Left lung (tissue), 10 donors: ENCODE results near the gene SOHLH2. TPM values are rescaled to one million over a fixed set of nuclear protein-coding genes. Genes with fewer than 3 reads are reported as not detected.

ENCODE experiments used
- ATAC-seq: fragments of 200-7000 bp; cut with Tn5 transposase; one replicate; pipeline ENCODE4 v1.9.1; 2020; ENCODE audit warnings: moderate library complexity
- DNase-seq, 4 donors: peaks; one replicate each; pipeline ENCODE4 v3.0.0-alpha.2; 2013 to 2020
- H3K27ac ChIP-seq, 2 donors: fragments of 200-600 bp; sonication (generic) in 1 of 2; one replicate each; pipeline versions ENCODE4 v1.5.0 to v1.8.0; 2020 to 2021
- H3K27me3 ChIP-seq, 2 donors: fragments of 200-600 bp; sonication (generic) in 1 of 2; one replicate each; pipeline versions ENCODE4 v1.5.0 to v1.8.0; 2020 to 2021
- H3K36me3 ChIP-seq, 2 donors: fragments of 200-600 bp; sonication (generic) in 1 of 2; one replicate each; pipeline versions ENCODE4 v1.5.0 to v1.8.0; 2020 to 2021
- H3K4me1 ChIP-seq, 2 donors: fragments of 200-600 bp; one replicate each; pipeline ENCODE4 v1.8.0; 2021
- H3K4me3 ChIP-seq, 2 donors: fragments of 200-600 bp; sonication (generic) in 1 of 2; one replicate each; pipeline versions ENCODE4 v1.5.0 to v1.8.0; 2020 to 2021; ENCODE audit warnings: mild to moderate bottlenecking in 1 of 2
- H3K9me3 ChIP-seq, 2 donors: fragments of 200-600 bp; sonication (generic) in 1 of 2; one replicate each; pipeline versions ENCODE4 v1.5.0 to v1.8.0; 2020 to 2021
- CTCF ChIP-seq, 2 donors: fragments of 200-600 bp; sonication (generic) in 1 of 2; IDR thresholded peaks; one replicate each; pipeline versions ENCODE4 v1.5.0 to v1.8.0; 2021; ENCODE audit warnings: antibody characterized with exemption in 2 of 2
- intact Hi-C, 2 donors: fragments of 100-400 bp; cut with DNase I; formaldehyde crosslinking; loops; one replicate each; pipeline versions ENCODE4 v1.11.2 to v1.14.2; 2022
- polyA plus RNA-seq, 6 donors: library from polyadenylated mRNA; unstranded; fragments of 120-200 nt; gene quantifications; one replicate each; pipeline ENCODE4 v1.2.1, GENCODE V29; 2013; ENCODE audit not compliant: insufficient read length in 6 of 6
- total RNA-seq, 2 donors: library from RNA; stranded (reverse); fragmentation: NEBNext Ultra II Directional; extraction: Animal tissue kit (Norgen Biotek cat#: 25700); gene quantifications; one replicate each; pipeline ENCODE4 v1.2.1, GENCODE V29; 2021
- donor health status: DM: no; HTN: yes; CAD: no.
- donor health status: DM: no; HTN: no; CAD: no.

The SOHLH2 gene
- total and polyA plus RNA-seq, 8 donors, result 0.29 to 4.8 (median 2.0) TPM; not detected in 1

DNA sequence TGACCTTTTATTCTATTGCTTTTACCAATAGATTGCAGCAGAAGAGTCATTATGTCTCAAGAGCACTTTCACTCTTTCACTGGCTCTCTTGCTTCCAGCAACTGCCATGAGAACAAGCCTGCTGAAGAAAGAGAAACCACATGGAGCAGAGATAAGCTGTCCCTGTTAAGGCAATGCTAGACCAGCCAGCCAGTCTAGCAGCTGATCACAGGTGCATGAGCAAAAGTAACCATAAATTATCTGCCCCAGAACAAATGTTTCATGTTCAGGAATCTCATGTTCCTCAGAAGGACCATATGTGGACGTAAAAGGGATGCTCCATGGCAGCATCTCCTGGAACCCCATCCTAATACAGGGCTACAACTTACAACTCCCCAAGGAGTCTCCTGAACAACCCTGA, 62.8 kb downstream of the SOHLH2 start:
- Histone ChIP-seq H3K27ac (no peak overlapping the region), H3K9me3 (peaks cover 0 to 3% of the 10 kb centered on the region in 2 donors), H3K27me3 (peaks cover 0 to 23% of the 10 kb centered on the region in 2 donors), H3K36me3 (no peaks in the 10 kb centered on the region), H3K4me3 (no peak overlapping the region), H3K4me1 (no peaks in the 10 kb centered on the region)
- TF ChIP-seq CTCF (IDR thresholded peaks at IDR 0.05), result no peak
- intact Hi-C loops, result no loop called here
- DNase-seq, result no peak
- ATAC-seq, result no peak

DNA sequence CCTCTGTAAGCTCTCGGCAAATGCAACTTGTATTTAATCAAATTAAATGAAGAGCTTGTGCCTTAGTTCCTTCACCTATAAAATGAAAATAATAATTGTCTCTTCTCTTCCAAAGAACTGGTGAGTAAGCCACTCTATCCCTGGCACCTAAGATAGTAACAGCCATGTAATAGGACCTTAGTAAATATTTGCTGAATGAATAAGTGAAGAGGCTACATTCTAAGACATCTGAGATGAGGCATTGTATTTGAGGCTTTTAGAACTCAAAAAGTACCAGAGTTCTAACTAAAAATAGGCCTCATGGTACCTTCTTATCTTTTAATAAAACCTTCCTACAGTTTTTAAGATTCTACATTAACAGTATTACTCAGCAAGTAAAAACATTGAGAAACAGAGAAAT, 65.9 kb downstream of the SOHLH2 start:
- no peaks in the 10 kb centered on the region for H3K4me1 ChIP-seq
- no peak for TF ChIP-seq CTCF (IDR thresholded peaks at IDR 0.05)
- no peak for DNase-seq
- H3K27me3 ChIP-seq, result peaks cover 0 to under 1% of the 10 kb centered on the region in 2 donors
- no peak overlapping the region for H3K27ac ChIP-seq
- ATAC-seq, result no peak
- no peak overlapping the region for H3K4me3 ChIP-seq
- peaks cover 0 to 14% of the 10 kb centered on the region in 2 donors for H3K9me3 ChIP-seq
- H3K36me3 ChIP-seq, result no peaks in the 10 kb centered on the region
- intact Hi-C loops, result no loop called here

- H3K27ac ChIP-seq, result no peak overlapping the region
- no peaks in the 10 kb centered on the region for H3K36me3 ChIP-seq
- peaks cover 0 to 14% of the 10 kb centered on the region in 2 donors for H3K9me3 ChIP-seq
- no peak overlapping the region for H3K4me3 ChIP-seq
- DNase-seq, result no peak
- no peaks in the 10 kb centered on the region for H3K4me1 ChIP-seq
- ATAC-seq, result no peak
- intact Hi-C loops, result no loop called here
- H3K27me3 ChIP-seq, result no peaks in the 10 kb centered on the region
- no peak for TF ChIP-seq CTCF (IDR thresholded peaks at IDR 0.05)
Observed at GRCh38 chr13:36147330-36147729, 67.0 kb downstream of the SOHLH2 start.

DNA sequence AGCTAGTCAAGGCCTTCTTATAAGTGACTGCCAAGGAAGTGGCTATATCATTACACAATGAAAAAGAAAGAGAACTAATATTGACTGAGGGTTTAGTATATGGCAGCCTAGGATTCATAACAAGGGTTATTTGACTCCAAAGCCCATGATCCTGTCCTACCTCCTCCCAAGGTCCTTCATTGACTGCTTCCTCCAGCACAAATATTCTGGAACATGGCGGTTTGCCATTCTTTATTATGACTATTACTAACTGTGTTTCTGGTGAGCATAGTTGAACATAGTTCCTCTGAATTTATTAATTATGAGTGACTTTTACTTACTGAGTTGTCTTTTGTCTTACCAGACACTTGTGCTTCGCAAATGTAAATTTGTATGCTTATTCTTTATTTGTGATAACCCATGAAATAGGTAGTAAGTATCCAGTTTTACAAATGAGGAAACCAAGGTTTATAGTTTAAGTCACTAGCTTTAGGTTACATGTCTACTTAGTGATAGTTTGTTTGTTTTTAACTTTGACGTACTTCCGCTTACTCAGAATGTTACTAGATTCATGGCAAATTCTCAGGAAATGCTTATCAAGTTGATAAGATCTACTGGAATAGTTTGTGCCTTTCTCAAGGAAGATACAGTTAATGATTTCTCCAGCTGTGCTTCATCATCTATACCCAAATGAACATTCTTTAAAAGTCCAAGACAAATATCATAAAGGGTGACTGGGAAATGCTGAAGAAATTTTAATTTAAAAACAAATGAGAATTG, 67.7 kb downstream of the SOHLH2 start:
- peaks cover 0 to 14% of the 10 kb centered on the region in 2 donors for H3K9me3 ChIP-seq
- ATAC-seq (no peak), DNase-seq (no peak)
- H3K4me1 ChIP-seq, result no peaks in the 10 kb centered on the region
- H3K4me3 ChIP-seq, result no peak overlapping the region
- no peak overlapping the region for H3K27ac ChIP-seq
- H3K27me3 ChIP-seq, result no peaks in the 10 kb centered on the region
- intact Hi-C loops, result no loop called here
- no peak for TF ChIP-seq CTCF (IDR thresholded peaks at IDR 0.05)
- H3K36me3 ChIP-seq, result no peaks in the 10 kb centered on the region

DNA sequence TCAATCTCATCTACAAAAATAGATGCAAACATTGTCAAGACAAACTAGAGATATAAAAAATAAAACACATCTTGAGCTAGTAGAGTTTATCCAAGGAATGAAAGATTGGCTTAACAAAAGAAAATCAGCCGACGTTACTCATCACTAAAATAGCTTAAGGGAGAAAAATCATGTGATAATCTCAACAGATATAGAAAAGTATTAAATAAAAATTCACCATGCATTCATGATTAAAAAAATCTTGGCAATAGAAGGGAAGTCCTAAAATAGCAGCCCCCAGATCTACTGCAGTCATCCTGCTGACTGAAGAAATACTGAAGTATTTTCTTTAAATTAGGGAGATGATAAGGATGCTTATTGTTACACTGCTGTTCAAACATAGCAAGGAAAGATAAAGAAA, 70.6 kb downstream of the SOHLH2 start:
- TF ChIP-seq CTCF (IDR thresholded peaks at IDR 0.05), result no peak

More for the DNA sequence above, 70.6 kb downstream of the SOHLH2 start:
- ATAC-seq, result no peak
- intact Hi-C loops, result no loop called here
- Histone ChIP-seq H3K9me3 (peaks cover 0 to 12% of the 10 kb centered on the region in 2 donors), H3K27me3 (no peaks in the 10 kb centered on the region), H3K4me3 (no peak overlapping the region), H3K36me3 (no peaks in the 10 kb centered on the region), H3K27ac (no peak overlapping the region), H3K4me1 (no peaks in the 10 kb centered on the region)
- DNase-seq, result no peak
